Osteoblast (primary cell): ENCODE data around the gene GNB2. TPM values are rescaled to one million over a fixed set of nuclear protein-coding genes. Genes with fewer than 3 reads are reported as not detected.
"Not testable (repeated sequence)": the region's sequence is repeated elsewhere in the genome, so short reads cannot be mapped to it uniquely, and the experiment has no call there.

ENCODE experiments used
- DNase-seq: peaks from one replicate; pipeline ENCODE4 v3.0.0; 2011; ENCODE audit warnings: low spot score, mixed read lengths; ENCODE audit not compliant: insufficient read length; ENCODE audit errors: missing footprints
- H2AFZ ChIP-seq: 2 replicates; pipeline ENCODE4 v1.6.0; 2011; ENCODE audit warnings: mild to moderate bottlenecking, low read length
- H3K27ac ChIP-seq: 2 replicates; pipeline ENCODE4 v1.5.1; 2011; ENCODE audit warnings: mild to moderate bottlenecking, low read depth, low read length, moderate library complexity
- H3K27me3 ChIP-seq: 2 replicates; pipeline ENCODE4 v1.6.0; 2012; ENCODE audit warnings: mild to moderate bottlenecking, control low read depth, inconsistent platforms, low read length, moderate library complexity; ENCODE audit not compliant: insufficient read depth
- H3K36me3 ChIP-seq: 2 replicates; pipeline ENCODE4 v1.5.1; 2011; ENCODE audit warnings: mild to moderate bottlenecking, low read length, control low read depth, moderate library complexity; ENCODE audit not compliant: insufficient read depth
- H3K4me1 ChIP-seq: 2 replicates; pipeline ENCODE4 v1.5.1; 2011; ENCODE audit warnings: mild to moderate bottlenecking, low read length, control low read depth, moderate library complexity; ENCODE audit not compliant: insufficient read depth
- H3K4me2 ChIP-seq: 2 replicates; pipeline ENCODE4 v1.6.0; 2011; ENCODE audit warnings: mild to moderate bottlenecking, low read length; ENCODE audit not compliant: insufficient read depth
- H3K4me3 ChIP-seq: fragments of 200-600 bp; sonication (generic); 3 replicates; pipeline ENCODE4 v1.5.1; 2012; ENCODE audit warnings: mild to moderate bottlenecking, low read length, inconsistent platforms; ENCODE audit not compliant: insufficient read depth
- H3K79me2 ChIP-seq: 2 replicates; pipeline ENCODE4 v1.6.0; 2012; ENCODE audit warnings: mild to moderate bottlenecking, low read length, control low read depth, inconsistent platforms; ENCODE audit not compliant: insufficient read depth
- H3K9me3 ChIP-seq: 2 replicates; pipeline ENCODE4 v1.5.1; 2011; ENCODE audit warnings: low read depth, low read length, control low read depth
- H4K20me1 ChIP-seq: 2 replicates; pipeline ENCODE4 v1.6.0; 2012; ENCODE audit warnings: mild to moderate bottlenecking, low read length, control low read depth; ENCODE audit not compliant: insufficient read depth
- CTCF ChIP-seq: IDR thresholded peaks from 2 replicates; pipeline ENCODE4 v1.5.1; 2011; ENCODE audit warnings: mild to moderate bottlenecking, low read depth, low read length, moderate library complexity; ENCODE audit errors: extremely low read depth
- total RNA-seq: library from RNA; depleted of rRNA; stranded (reverse); fragments of >200 nt; gene quantifications from 2 replicates; pipeline ENCODE4 v1.2.3, GENCODE V29; 2012

GNB2 gene
- total RNA-seq, 1 donor, result 72.7 TPM

GRCh38 chr7:100714725-100715124 is 41.2 kb downstream of the GNB2 start:
- Histone ChIP-seq H3K4me1 (no peaks in the 10 kb centered on the region), H3K79me2 (no peaks in the 10 kb centered on the region), H3K27me3 (peaks cover 8% of the 10 kb centered on the region), H3K4me3 (no peak overlapping the region), H4K20me1 (peaks cover 3% of the 10 kb centered on the region), H2AFZ (no peak overlapping the region), H3K36me3 (no peaks in the 10 kb centered on the region), H3K27ac (no peak overlapping the region), H3K4me2 (no peak overlapping the region), H3K9me3 (no peaks in the 10 kb centered on the region)
- no peak for DNase-seq
- no peak for TF ChIP-seq CTCF

GRCh38 chr7:100717073-100717472 is 43.5 kb downstream of the GNB2 start:
- not testable (repeated sequence) for H3K9me3 ChIP-seq, H3K27ac ChIP-seq, H2AFZ ChIP-seq, DNase-seq, H3K79me2 ChIP-seq, H3K36me3 ChIP-seq, H4K20me1 ChIP-seq, H3K4me2 ChIP-seq, H3K4me3 ChIP-seq, H3K4me1 ChIP-seq
- H3K27me3 ChIP-seq, result peaks cover 31% of the 10 kb centered on the region

- no peak overlapping the region for H3K4me3 ChIP-seq
- H3K27me3 ChIP-seq, result peaks cover 50% of the 10 kb centered on the region
- no peak overlapping the region for H3K4me2 ChIP-seq
- peak; percentile 42 for TF ChIP-seq CTCF
- peak; percentile 85 for DNase-seq
- H3K36me3 ChIP-seq, result no peaks in the 10 kb centered on the region
- H3K4me1 ChIP-seq, result no peaks in the 10 kb centered on the region
- H4K20me1 ChIP-seq, result peaks cover 3% of the 10 kb centered on the region
- H3K79me2 ChIP-seq, result no peaks in the 10 kb centered on the region
- H3K27ac ChIP-seq, result no peak overlapping the region
- no peak overlapping the region for H2AFZ ChIP-seq
- H3K9me3 ChIP-seq, result no peaks in the 10 kb centered on the region
These were observed 46.2 kb downstream of the GNB2 start for GRCh38 chr7:100719523-100720278.

- Histone ChIP-seq H3K4me2 (no peak within 1 kb of the TSS), H3K79me2 (no peaks in the 10 kb centered on the region), H4K20me1 (peaks cover 3% of the 10 kb centered on the region), H3K9me3 (no peaks in the 10 kb centered on the region), H3K4me1 (no peaks in the 10 kb centered on the region), H3K27ac (no peak within 1 kb of the TSS), H3K27me3 (peaks cover 50% of the 10 kb centered on the region), H2AFZ (no peak within 1 kb of the TSS), H3K36me3 (no peaks in the 10 kb centered on the region), H3K4me3 (no peak within 1 kb of the TSS)
- no peak for DNase-seq
- no peak for TF ChIP-seq CTCF
These were observed 46.7 kb downstream of the GNB2 start, which contains the start of gene EPO for GRCh38 chr7:100720279-100720670. TSS of gene EPO (plus strand) at chr7:100720468. CDS start at chr7:100720981, 513 bp downstream.
